ENCODE data around the gene VPS18.

The VPS18 gene

GRCh38 chr15:40921949-40922607 is 27.8 kb downstream of the VPS18 start:
- DNase-seq (ENCODE audit: low spot score), result no peak

- no peak for DNase-seq (ENCODE audit: low spot score)
These were observed 28.4 kb downstream of the VPS18 start for GRCh38 chr15:40922608-40923005.

- DNase-seq (ENCODE audit: low spot score), result no peak
These were observed 29.3 kb downstream of the VPS18 start for GRCh38 chr15:40923551-40923950.

GRCh38 chr15:40925495-40925862 is 31.2 kb downstream of the VPS18 start:
- no peak for DNase-seq (ENCODE audit: low spot score)

GRCh38 chr15:40925863-40926658 is 31.8 kb downstream of the VPS18 start:
- no peak for DNase-seq (ENCODE audit: low spot score)

- DNase-seq (ENCODE audit: low spot score), result no peak
These were observed 32.6 kb downstream of the VPS18 start for GRCh38 chr15:40926659-40927494.

GRCh38 chr15:40927495-40927872 is 33.2 kb downstream of the VPS18 start:
- peak; percentile 75 for DNase-seq (ENCODE audit: low spot score)

GRCh38 chr15:40927873-40928806 is 33.9 kb downstream of the VPS18 start:
- peak; percentile 72 for DNase-seq (ENCODE audit: low spot score)

- peak; percentile 83 for DNase-seq (ENCODE audit: low spot score)
These were observed 34.8 kb downstream of the VPS18 start, which contains the start of gene DLL4 for GRCh38 chr15:40928821-40929659. DLL4 (plus strand) TSS chr15:40929340; CDS start chr15:40929669, 329 bp downstream.

- no peak for DNase-seq (ENCODE audit: low spot score)
These were observed 35.6 kb downstream of the VPS18 start for GRCh38 chr15:40929660-40930429.

GRCh38 chr15:40930430-40931299 is 36.4 kb downstream of the VPS18 start:
- peak; percentile 69 for DNase-seq (ENCODE audit: low spot score)

- no peak for DNase-seq (ENCODE audit: low spot score)
These were observed 37.3 kb downstream of the VPS18 start for GRCh38 chr15:40931300-40932142.

- no peak for DNase-seq (ENCODE audit: low spot score)
These were observed 37.9 kb downstream of the VPS18 start for GRCh38 chr15:40932156-40932555.

- DNase-seq (ENCODE audit: low spot score), result no peak
These were observed 38.6 kb downstream of the VPS18 start for GRCh38 chr15:40932649-40933516.

- no peak for DNase-seq (ENCODE audit: low spot score)
These were observed 39.3 kb downstream of the VPS18 start for GRCh38 chr15:40933517-40933902.

- DNase-seq (ENCODE audit: low spot score), result no peak
These were observed 40.2 kb downstream of the VPS18 start for GRCh38 chr15:40934457-40934856.

- no peak for DNase-seq (ENCODE audit: low spot score)
These were observed 42.0 kb downstream of the VPS18 start for GRCh38 chr15:40936234-40936708.

Data from D341Med (cell line).